ENCODE data around the gene MYL5.
"Not testable (repeated sequence)": the region's sequence is repeated elsewhere in the genome, so short reads cannot be mapped to it uniquely, and the experiment has no call there.

MYL5 gene

GRCh38 chr4:704198-704891 lies 30.0 kb downstream of the MYL5 start:
- no peak for DNase-seq (ENCODE audit: extremely low read depth in 1 of 2, low read depth in 1 of 2)

- no peak for DNase-seq (ENCODE audit: extremely low read depth in 1 of 2, low read depth in 1 of 2)
Observed at GRCh38 chr4:704971-705277, 30.6 kb downstream of the MYL5 start.

GRCh38 chr4:705278-706082 lies 31.1 kb downstream of the MYL5 start, which contains the start of gene PCGF3:
Gene PCGF3 (plus strand): TSS chr4:705832. CDS start chr4:733681, 27,849 bp downstream.
- DNase-seq (ENCODE audit: extremely low read depth in 1 of 2, low read depth in 1 of 2): peak; percentile 89 to 95

- DNase-seq (ENCODE audit: extremely low read depth in 1 of 2, low read depth in 1 of 2): not testable (repeated sequence)
Observed at GRCh38 chr4:706083-706633, 31.8 kb downstream of the MYL5 start.

GRCh38 chr4:706834-707598 lies 32.7 kb downstream of the MYL5 start:
- no peak for DNase-seq (ENCODE audit: extremely low read depth in 1 of 2, low read depth in 1 of 2)

GRCh38 chr4:707929-708630 lies 33.7 kb downstream of the MYL5 start:
- DNase-seq (ENCODE audit: extremely low read depth in 1 of 2, low read depth in 1 of 2): no peak

GRCh38 chr4:708631-708933 lies 34.2 kb downstream of the MYL5 start:
- DNase-seq (ENCODE audit: extremely low read depth in 1 of 2, low read depth in 1 of 2): no peak

GRCh38 chr4:709348-709747 lies 35.0 kb downstream of the MYL5 start:
- no peak for DNase-seq (ENCODE audit: extremely low read depth in 1 of 2, low read depth in 1 of 2)

- no peak for DNase-seq (ENCODE audit: extremely low read depth in 1 of 2, low read depth in 1 of 2)
Observed at GRCh38 chr4:710116-710515, 35.8 kb downstream of the MYL5 start.

GRCh38 chr4:710916-711315 lies 36.6 kb downstream of the MYL5 start:
- no peak for DNase-seq (ENCODE audit: extremely low read depth in 1 of 2, low read depth in 1 of 2)

GRCh38 chr4:712093-712492 lies 37.8 kb downstream of the MYL5 start:
- no peak for DNase-seq (ENCODE audit: extremely low read depth in 1 of 2, low read depth in 1 of 2)

- no peak for DNase-seq (ENCODE audit: extremely low read depth in 1 of 2, low read depth in 1 of 2)
Observed at GRCh38 chr4:712916-713632, 38.7 kb downstream of the MYL5 start.

- DNase-seq (ENCODE audit: extremely low read depth in 1 of 2, low read depth in 1 of 2): no peak
Observed at GRCh38 chr4:714087-714486, 39.7 kb downstream of the MYL5 start.

- no peak for DNase-seq (ENCODE audit: extremely low read depth in 1 of 2, low read depth in 1 of 2)
Observed at GRCh38 chr4:717601-718320, 43.4 kb downstream of the MYL5 start.

GRCh38 chr4:718460-718859 lies 44.1 kb downstream of the MYL5 start:
- DNase-seq (ENCODE audit: extremely low read depth in 1 of 2, low read depth in 1 of 2): no peak

- no peak for DNase-seq (ENCODE audit: extremely low read depth in 1 of 2, low read depth in 1 of 2)
Observed at GRCh38 chr4:720111-720860, 45.9 kb downstream of the MYL5 start.

GRCh38 chr4:721261-722168 lies 47.2 kb downstream of the MYL5 start:
- no peak for DNase-seq (ENCODE audit: extremely low read depth in 1 of 2, low read depth in 1 of 2)

GRCh38 chr4:722169-722725 lies 47.9 kb downstream of the MYL5 start:
- no peak for DNase-seq (ENCODE audit: extremely low read depth in 1 of 2, low read depth in 1 of 2)
